Cortex of kidney (tissue), 1 donor: ENCODE data around the gene SRA1.
"Not testable (repeated sequence)": the region's sequence is repeated elsewhere in the genome, so short reads cannot be mapped to it uniquely, and the experiment has no call there.

Source experiments
- DNase-seq: peaks from one replicate; lab custom pipeline; 2025; lab: John Stamatoyannopoulos, UW

SRA1 gene

GRCh38 chr5:140557136-140557805 lies at the start of gene SRA1:
SRA1 (minus strand) TSS chr5:140557473; CDS start chr5:140557452, 21 bp downstream.
- no peak for DNase-seq

GRCh38 chr5:140607031-140607430 lies 49.8 kb upstream of the SRA1 start:
- DNase-seq, result no peak

GRCh38 chr5:140605879-140606278 lies 48.6 kb upstream of the SRA1 start:
- DNase-seq, result no peak

GRCh38 chr5:140603734-140604133 lies 46.5 kb upstream of the SRA1 start:
- no peak for DNase-seq

- not testable (repeated sequence) for DNase-seq
Measured at GRCh38 chr5:140603446-140603698, 46.1 kb upstream of the SRA1 start.

- no peak for DNase-seq
Measured at GRCh38 chr5:140602147-140602546, 44.9 kb upstream of the SRA1 start.

GRCh38 chr5:140600096-140600495 lies 42.8 kb upstream of the SRA1 start:
- no peak for DNase-seq

GRCh38 chr5:140598836-140599235 lies 41.6 kb upstream of the SRA1 start:
- no peak for DNase-seq

GRCh38 chr5:140596321-140596741 lies 39.1 kb upstream of the SRA1 start:
- DNase-seq, result no peak

GRCh38 chr5:140595538-140596300 lies 38.4 kb upstream of the SRA1 start:
- DNase-seq, result no peak

GRCh38 chr5:140594169-140594568 lies 36.9 kb upstream of the SRA1 start:
- no peak for DNase-seq

- DNase-seq, result not testable (repeated sequence)
Measured at GRCh38 chr5:140593070-140593469, 35.8 kb upstream of the SRA1 start.

- no peak for DNase-seq
Measured at GRCh38 chr5:140591747-140592372, 34.6 kb upstream of the SRA1 start.

GRCh38 chr5:140590861-140591260 lies 33.6 kb upstream of the SRA1 start:
- no peak for DNase-seq

- no peak for DNase-seq
Measured at GRCh38 chr5:140588311-140589070, 31.2 kb upstream of the SRA1 start.

- no peak for DNase-seq
Measured at GRCh38 chr5:140587495-140587894, 30.2 kb upstream of the SRA1 start.

GRCh38 chr5:140579188-140579747 lies 22.0 kb upstream of the SRA1 start:
- DNase-seq, result not testable (repeated sequence)

GRCh38 chr5:140576776-140577201 lies 19.5 kb upstream of the SRA1 start:
- no peak for DNase-seq

GRCh38 chr5:140575309-140575708 lies 18.0 kb upstream of the SRA1 start:
- DNase-seq, result no peak

GRCh38 chr5:140574165-140574564 lies 16.9 kb upstream of the SRA1 start:
- DNase-seq, result no peak

GRCh38 chr5:140573683-140574082 lies 16.4 kb upstream of the SRA1 start:
- DNase-seq, result no peak

GRCh38 chr5:140571105-140571504 lies 13.8 kb upstream of the SRA1 start:
- no peak for DNase-seq
